ENCODE data around the gene SUPT6H.

DNA sequence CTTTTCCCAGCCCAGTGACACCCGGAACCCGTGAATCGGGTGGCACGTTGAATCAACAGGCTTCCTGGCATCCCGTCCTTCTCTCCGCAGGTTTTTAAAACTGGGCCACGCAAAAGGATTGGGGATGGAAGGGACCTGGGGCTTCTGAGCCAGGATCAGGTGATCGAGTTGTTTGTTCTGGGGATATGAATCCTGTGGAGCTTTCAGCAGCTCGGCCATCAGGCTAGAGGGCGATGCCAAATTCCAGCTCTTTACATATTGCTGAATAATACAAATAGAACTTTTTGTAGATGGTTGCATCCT, 473 bp downstream of the SUPT6H start:
- TF ChIP-seq, protein P1, sequence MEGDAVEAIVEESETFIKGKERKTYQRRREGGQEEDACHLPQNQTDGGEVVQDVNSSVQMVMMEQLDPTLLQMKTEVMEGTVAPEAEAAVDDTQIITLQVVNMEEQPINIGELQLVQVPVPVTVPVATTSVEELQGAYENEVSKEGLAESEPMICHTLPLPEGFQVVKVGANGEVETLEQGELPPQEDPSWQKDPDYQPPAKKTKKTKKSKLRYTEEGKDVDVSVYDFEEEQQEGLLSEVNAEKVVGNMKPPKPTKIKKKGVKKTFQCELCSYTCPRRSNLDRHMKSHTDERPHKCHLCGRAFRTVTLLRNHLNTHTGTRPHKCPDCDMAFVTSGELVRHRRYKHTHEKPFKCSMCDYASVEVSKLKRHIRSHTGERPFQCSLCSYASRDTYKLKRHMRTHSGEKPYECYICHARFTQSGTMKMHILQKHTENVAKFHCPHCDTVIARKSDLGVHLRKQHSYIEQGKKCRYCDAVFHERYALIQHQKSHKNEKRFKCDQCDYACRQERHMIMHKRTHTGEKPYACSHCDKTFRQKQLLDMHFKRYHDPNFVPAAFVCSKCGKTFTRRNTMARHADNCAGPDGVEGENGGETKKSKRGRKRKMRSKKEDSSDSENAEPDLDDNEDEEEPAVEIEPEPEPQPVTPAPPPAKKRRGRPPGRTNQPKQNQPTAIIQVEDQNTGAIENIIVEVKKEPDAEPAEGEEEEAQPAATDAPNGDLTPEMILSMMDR (conservative IDR thresholded peaks at IDR 0.05; ENCODE audit: low read length): no peak
- no peak for TF ChIP-seq EZH2phosphoT487 (IDR thresholded peaks at IDR 0.05; ENCODE audit: borderline replicate concordance, low read depth, low read length)

Data from OCI-LY7 (cell line).